Smooth muscle cell (in vitro differentiated cells): ENCODE data around the gene CNKSR3. TPM values are rescaled to one million over a fixed set of nuclear protein-coding genes. Genes with fewer than 3 reads are reported as not detected.

Experiments
- DNase-seq: peaks from one replicate; lab custom pipeline; 2025; ENCODE audit not compliant: unreplicated experiment; lab: John Stamatoyannopoulos, UW
- H2AFZ ChIP-seq: fragments of 200-600 bp; sonication (generic); 2 replicates; pipeline ENCODE4 v1.6.0; 2016; ENCODE audit warnings: antibody characterized with exemption, low read depth, mild to moderate bottlenecking
- H3F3A ChIP-seq: fragments of 200-600 bp; sonication (generic); 2 replicates; pipeline ENCODE4 v1.6.0; 2017; ENCODE audit warnings: antibody characterized with exemption, low read depth
- H3K27ac ChIP-seq: fragments of 200-600 bp; sonication (generic); 2 replicates; pipeline ENCODE4 v1.5.1; 2016; ENCODE audit warnings: low read depth, mild to moderate bottlenecking
- H3K27me3 ChIP-seq: fragments of 200-600 bp; sonication (generic); 2 replicates; pipeline ENCODE4 v1.6.1; 2016; ENCODE audit warnings: low read depth, mild to moderate bottlenecking
- H3K36me3 ChIP-seq: fragments of 200-600 bp; sonication (generic); 2 replicates; pipeline ENCODE4 v1.5.1; 2016; ENCODE audit warnings: low read depth
- H3K4me1 ChIP-seq: fragments of 200-600 bp; sonication (generic); 2 replicates; pipeline ENCODE4 v1.5.1; 2016; ENCODE audit warnings: low read depth
- H3K4me2 ChIP-seq: fragments of 200-600 bp; sonication (generic); 2 replicates; pipeline ENCODE4 v1.6.0; 2016; ENCODE audit warnings: mild to moderate bottlenecking
- H3K4me3 ChIP-seq: fragments of 200-600 bp; sonication (generic); 2 replicates; pipeline ENCODE4 v1.5.1; 2016; ENCODE audit warnings: mild to moderate bottlenecking
- H3K79me2 ChIP-seq: fragments of 200-600 bp; sonication (generic); 2 replicates; pipeline ENCODE4 v1.6.0; 2016; ENCODE audit warnings: low read depth, mild to moderate bottlenecking
- H3K9ac ChIP-seq: fragments of 200-600 bp; sonication (generic); 2 replicates; pipeline ENCODE4 v1.6.0; 2016; ENCODE audit warnings: low read depth
- H3K9me3 ChIP-seq: fragments of 200-600 bp; sonication (generic); replicated peaks from 2 replicates; pipeline ENCODE4 v1.5.1; 2016; ENCODE audit warnings: low read depth
- H4K20me1 ChIP-seq: fragments of 200-600 bp; sonication (generic); 2 replicates; pipeline ENCODE4 v1.6.0; 2016; ENCODE audit warnings: low read depth
- WGBS: methylation state at CpG from one replicate; pipeline ENCODE4 v1.1.7; 2016; ENCODE audit warnings: low lambda C conversion rate; 5-methylcytosine and 5-hydroxymethylcytosine counted together
- polyA plus RNA-seq: library from polyadenylated mRNA; unstranded; fragments of >200 nt; fragmentation: Nextera tagmentation; extraction: Ambion mirVana; gene quantifications from 2 replicates; pipeline ENCODE4 v1.2.1, GENCODE V29; 2016
- total RNA-seq: library from RNA; depleted of rRNA; stranded (reverse); fragments of >200 nt; gene quantifications from 2 replicates; pipeline ENCODE4 v1.2.3, GENCODE V29; 2014
- TF ChIP-seq, protein P1 (sequence below): fragments of 200-600 bp; sonication (generic); IDR thresholded peaks from 2 replicates; pipeline ENCODE4 v1.5.1; 2017; ENCODE audit warnings: borderline replicate concordance, mild to moderate bottlenecking, antibody characterized with exemption; ENCODE audit not compliant: insufficient read depth, poor library complexity, severe bottlenecking

CNKSR3 gene
- total and polyA plus RNA-seq, 2 experiments from 2014 or later, result 5.0 to 5.5 TPM

- H4K20me1 ChIP-seq, result no peaks in the 10 kb centered on the region
- H2AFZ ChIP-seq, result no peak overlapping the region
- no peak for DNase-seq
- no peak overlapping the region for H3K4me3 ChIP-seq
- no peak overlapping the region for H3K27ac ChIP-seq
- no peaks in the 10 kb centered on the region for H3K4me1 ChIP-seq
- no peaks in the 10 kb centered on the region for H3F3A ChIP-seq
- H3K9me3 ChIP-seq, result no peaks in the 10 kb centered on the region
- H3K36me3 ChIP-seq, result peaks cover 4% of the 10 kb centered on the region
- H3K4me2 ChIP-seq, result no peak overlapping the region
- no peaks in the 10 kb centered on the region for H3K27me3 ChIP-seq
- TF ChIP-seq, protein P1, sequence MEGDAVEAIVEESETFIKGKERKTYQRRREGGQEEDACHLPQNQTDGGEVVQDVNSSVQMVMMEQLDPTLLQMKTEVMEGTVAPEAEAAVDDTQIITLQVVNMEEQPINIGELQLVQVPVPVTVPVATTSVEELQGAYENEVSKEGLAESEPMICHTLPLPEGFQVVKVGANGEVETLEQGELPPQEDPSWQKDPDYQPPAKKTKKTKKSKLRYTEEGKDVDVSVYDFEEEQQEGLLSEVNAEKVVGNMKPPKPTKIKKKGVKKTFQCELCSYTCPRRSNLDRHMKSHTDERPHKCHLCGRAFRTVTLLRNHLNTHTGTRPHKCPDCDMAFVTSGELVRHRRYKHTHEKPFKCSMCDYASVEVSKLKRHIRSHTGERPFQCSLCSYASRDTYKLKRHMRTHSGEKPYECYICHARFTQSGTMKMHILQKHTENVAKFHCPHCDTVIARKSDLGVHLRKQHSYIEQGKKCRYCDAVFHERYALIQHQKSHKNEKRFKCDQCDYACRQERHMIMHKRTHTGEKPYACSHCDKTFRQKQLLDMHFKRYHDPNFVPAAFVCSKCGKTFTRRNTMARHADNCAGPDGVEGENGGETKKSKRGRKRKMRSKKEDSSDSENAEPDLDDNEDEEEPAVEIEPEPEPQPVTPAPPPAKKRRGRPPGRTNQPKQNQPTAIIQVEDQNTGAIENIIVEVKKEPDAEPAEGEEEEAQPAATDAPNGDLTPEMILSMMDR, result no peak
- WGBS, result 95% methylated on average over 3 of the region's 3 CpGs
- H3K9ac ChIP-seq, result no peak overlapping the region
- no peaks in the 10 kb centered on the region for H3K79me2 ChIP-seq
Measured at GRCh38 chr6:154388803-154389202, 121.7 kb downstream of the CNKSR3 start.

GRCh38 chr6:154386848-154387717 lies 123.4 kb downstream of the CNKSR3 start:
- Histone ChIP-seq H3K36me3 (peaks cover 4% of the 10 kb centered on the region), H3K9ac (no peak overlapping the region), H3K4me3 (no peak overlapping the region), H3K27ac (peak overlapping the region; percentile 77), H3K4me2 (peak overlapping the region; percentile 56), H4K20me1 (no peaks in the 10 kb centered on the region), H3K79me2 (no peaks in the 10 kb centered on the region), H3K27me3 (no peaks in the 10 kb centered on the region), H3F3A (no peaks in the 10 kb centered on the region), H3K4me1 (no peaks in the 10 kb centered on the region), H3K9me3 (no peaks in the 10 kb centered on the region), H2AFZ (no peak overlapping the region)
- WGBS, result 72% methylated on average over 5 of the region's 5 CpGs
- no peak for DNase-seq
- TF ChIP-seq, protein P1, result no peak

DNA sequence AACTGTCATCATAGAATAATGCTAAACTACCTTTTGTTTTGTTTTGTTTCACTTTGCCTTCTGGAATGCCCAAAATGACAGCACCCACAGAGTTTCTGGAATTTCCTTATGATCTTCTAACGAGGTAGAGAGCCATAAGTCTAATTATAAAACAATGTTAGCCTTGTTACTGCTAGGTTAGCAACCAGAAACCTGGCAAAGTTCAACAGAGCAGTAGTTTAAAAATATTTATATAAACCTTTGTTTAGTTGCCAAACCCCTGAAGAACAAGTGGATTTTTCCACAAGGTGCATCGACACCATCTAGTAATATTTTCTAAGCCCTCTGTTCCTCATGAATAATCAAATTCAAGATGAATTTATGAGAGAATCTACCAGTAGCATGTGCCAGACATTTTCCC lies 126.3 kb downstream of the CNKSR3 start:
- no peak overlapping the region for H3K27ac ChIP-seq
- no peaks in the 10 kb centered on the region for H3K9me3 ChIP-seq
- TF ChIP-seq, protein P1, result no peak
- no peak for DNase-seq
- no peak overlapping the region for H3K9ac ChIP-seq
- no peak overlapping the region for H3K4me3 ChIP-seq
- WGBS, result 75% methylated on average over 2 of the region's 2 CpGs
- H3K4me1 ChIP-seq, result no peaks in the 10 kb centered on the region
- H4K20me1 ChIP-seq, result no peaks in the 10 kb centered on the region
- no peaks in the 10 kb centered on the region for H3F3A ChIP-seq
- H2AFZ ChIP-seq, result no peak overlapping the region
- no peak overlapping the region for H3K4me2 ChIP-seq
- no peaks in the 10 kb centered on the region for H3K27me3 ChIP-seq
- peaks cover under 1% of the 10 kb centered on the region for H3K36me3 ChIP-seq
- H3K79me2 ChIP-seq, result no peaks in the 10 kb centered on the region
